NK-92 (cell line): Measurements from ENCODE around the gene ZNF850.
A peak's percentile ranks its signal among the peaks of the same experiment; 100 is the strongest.

Experiments
- DNase-seq: peaks from one replicate; lab custom pipeline; 2025; ENCODE audit not compliant: unreplicated experiment; lab: John Stamatoyannopoulos, UW

The ZNF850 gene

GRCh38 chr19:36707134-36707533 lies 65.5 kb downstream of the ZNF850 start:
- DNase-seq: no peak

- no peak for DNase-seq
Measured at GRCh38 chr19:36688058-36688457, 84.5 kb downstream of the ZNF850 start.

GRCh38 chr19:36687214-36688056 lies 85.2 kb downstream of the ZNF850 start, which contains the start of gene ZNF567:
Gene ZNF567, plus strand, starts transcription at chr19:36687612. Its CDS starts 7,256 bp downstream, at chr19:36694868.
- DNase-seq: peak; percentile 67

- no peak for DNase-seq
Measured at GRCh38 chr19:36686365-36687213, 86.0 kb downstream of the ZNF850 start.

GRCh38 chr19:36685835-36686234 lies 86.8 kb downstream of the ZNF850 start:
- no peak for DNase-seq

- DNase-seq: no peak
Measured at GRCh38 chr19:36679455-36679854, 93.2 kb downstream of the ZNF850 start.

GRCh38 chr19:36674201-36674600 lies 98.4 kb downstream of the ZNF850 start:
- no peak for DNase-seq

- no peak for DNase-seq
Measured at GRCh38 chr19:36672368-36672767, 100.2 kb downstream of the ZNF850 start.

GRCh38 chr19:36668646-36669045 lies 104.0 kb downstream of the ZNF850 start:
- no peak for DNase-seq

- no peak for DNase-seq
Measured at GRCh38 chr19:36665832-36666231, 106.8 kb downstream of the ZNF850 start.
